Lower lobe of right lung (tissue), 2 donors: Measurements from ENCODE around the gene DTD1. TPM values are rescaled to one million over a fixed set of nuclear protein-coding genes. Genes with fewer than 3 reads are reported as not detected.

Experiments used
- ATAC-seq, 2 donors: fragments of 200-7000 bp; cut with Tn5 transposase; one replicate each; pipeline ENCODE4 v1.9.1; 2020 to 2022; ENCODE audit warnings: mild to moderate bottlenecking in 2 of 2, moderate library complexity in 2 of 2
- DNase-seq: peaks from one replicate; pipeline ENCODE4 v3.0.0-alpha.2; 2020
- H3K27ac ChIP-seq: fragments of 200-600 bp; one replicate; pipeline ENCODE4 v1.8.0; 2022
- H3K27me3 ChIP-seq: fragments of 200-600 bp; one replicate; pipeline ENCODE4 v1.8.0; 2022; ENCODE audit warnings: low read depth
- H3K36me3 ChIP-seq: fragments of 200-600 bp; one replicate; pipeline ENCODE4 v1.8.0; 2022; ENCODE audit warnings: mild to moderate bottlenecking
- H3K4me1 ChIP-seq: fragments of 200-600 bp; one replicate; pipeline ENCODE4 v1.8.0; 2022
- H3K4me3 ChIP-seq: fragments of 200-600 bp; one replicate; pipeline ENCODE4 v1.8.0; 2022; ENCODE audit warnings: mild to moderate bottlenecking
- H3K9me3 ChIP-seq: fragments of 200-600 bp; one replicate; pipeline ENCODE4 v1.8.0; 2022
- intact Hi-C: fragments of 100-400 bp; cut with DNase I; formaldehyde crosslinking; loops from one replicate; pipeline ENCODE4 v1.11.0; 2022
- total RNA-seq: library from RNA; stranded (reverse); fragmentation: NEBNext Ultra II Directional; extraction: Animal tissue kit (Norgen Biotek cat#: 25700); gene quantifications from one replicate; pipeline ENCODE4 v1.2.1, GENCODE V29; 2021
- TF ChIP-seq, protein P1 (sequence below): fragments of 200-600 bp; IDR thresholded peaks from one replicate; pipeline ENCODE4 v1.8.0; 2022; ENCODE audit warnings: antibody characterized with exemption, mild to moderate bottlenecking
- donor health status: DM: no; HTN: yes; CAD: no; lungs with severe emphysema.

DTD1 gene
- total RNA-seq, 1 donor from 2014 or later = 15.7 TPM

DNA sequence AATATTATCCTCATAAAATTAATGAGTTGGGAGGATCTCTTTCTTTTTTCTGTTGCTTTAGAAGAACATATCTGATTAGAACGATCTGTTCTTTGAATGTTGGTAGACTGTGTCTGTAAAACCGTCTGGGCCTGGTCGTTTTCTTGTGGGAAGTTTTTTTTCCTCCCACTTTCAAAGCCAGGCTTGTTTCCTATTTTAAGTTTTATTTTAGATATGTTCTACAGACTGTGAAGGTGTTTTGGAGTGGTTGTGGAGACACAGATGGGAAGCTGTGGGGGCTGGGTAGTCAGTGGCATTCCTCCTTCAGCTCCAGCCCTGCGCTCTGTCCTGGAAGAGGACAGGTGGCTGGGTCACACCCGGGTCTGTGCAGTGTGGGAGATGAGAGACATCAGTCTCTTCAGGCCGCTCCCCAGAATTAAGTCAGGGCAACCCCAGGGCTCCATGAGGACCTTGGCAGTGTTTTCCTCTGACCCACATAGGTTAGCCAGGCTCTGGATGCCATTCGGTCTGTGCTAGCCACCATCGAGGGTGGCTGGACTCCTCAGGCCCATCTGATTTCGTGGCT lies 133.8 kb downstream of the DTD1 start:
- TF ChIP-seq, protein P1, sequence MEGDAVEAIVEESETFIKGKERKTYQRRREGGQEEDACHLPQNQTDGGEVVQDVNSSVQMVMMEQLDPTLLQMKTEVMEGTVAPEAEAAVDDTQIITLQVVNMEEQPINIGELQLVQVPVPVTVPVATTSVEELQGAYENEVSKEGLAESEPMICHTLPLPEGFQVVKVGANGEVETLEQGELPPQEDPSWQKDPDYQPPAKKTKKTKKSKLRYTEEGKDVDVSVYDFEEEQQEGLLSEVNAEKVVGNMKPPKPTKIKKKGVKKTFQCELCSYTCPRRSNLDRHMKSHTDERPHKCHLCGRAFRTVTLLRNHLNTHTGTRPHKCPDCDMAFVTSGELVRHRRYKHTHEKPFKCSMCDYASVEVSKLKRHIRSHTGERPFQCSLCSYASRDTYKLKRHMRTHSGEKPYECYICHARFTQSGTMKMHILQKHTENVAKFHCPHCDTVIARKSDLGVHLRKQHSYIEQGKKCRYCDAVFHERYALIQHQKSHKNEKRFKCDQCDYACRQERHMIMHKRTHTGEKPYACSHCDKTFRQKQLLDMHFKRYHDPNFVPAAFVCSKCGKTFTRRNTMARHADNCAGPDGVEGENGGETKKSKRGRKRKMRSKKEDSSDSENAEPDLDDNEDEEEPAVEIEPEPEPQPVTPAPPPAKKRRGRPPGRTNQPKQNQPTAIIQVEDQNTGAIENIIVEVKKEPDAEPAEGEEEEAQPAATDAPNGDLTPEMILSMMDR = no peak
- DNase-seq (no peak), ATAC-seq (no peak)
- H3K4me1 ChIP-seq = no peaks in the 10 kb centered on the region
- H3K36me3 ChIP-seq = no peaks in the 10 kb centered on the region
- H3K4me3 ChIP-seq = no peak overlapping the region
- no peak overlapping the region for H3K27ac ChIP-seq
- H3K9me3 ChIP-seq = peaks cover 3% of the 10 kb centered on the region
- intact Hi-C loops = no loop called here
- no peaks in the 10 kb centered on the region for H3K27me3 ChIP-seq

DNA sequence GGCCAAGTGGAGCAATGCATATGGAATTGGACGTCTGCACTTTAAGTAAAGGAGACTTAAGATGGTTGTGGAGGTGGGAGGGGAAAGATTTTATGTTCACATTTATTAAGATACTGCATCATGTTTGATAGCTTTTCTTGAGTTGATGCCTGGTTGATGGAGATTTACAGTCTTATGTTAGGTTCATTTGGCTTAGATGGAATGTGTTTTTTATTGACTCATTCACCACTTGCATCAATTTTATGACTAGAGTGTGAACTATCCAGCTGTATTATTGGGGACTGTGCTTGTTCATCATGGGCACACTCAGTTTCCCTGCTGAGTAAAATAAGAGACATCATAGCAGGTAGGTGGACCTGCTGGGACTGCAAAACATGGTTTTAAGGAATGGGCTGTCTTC lies 134.5 kb downstream of the DTD1 start:
- Histone ChIP-seq H3K4me3 (no peak overlapping the region), H3K4me1 (no peaks in the 10 kb centered on the region), H3K27me3 (no peaks in the 10 kb centered on the region), H3K36me3 (no peaks in the 10 kb centered on the region), H3K27ac (no peak overlapping the region), H3K9me3 (peaks cover 3% of the 10 kb centered on the region)
- no peak for DNase-seq
- intact Hi-C loops = no loop called here
- TF ChIP-seq, protein P1 = no peak
- ATAC-seq = no peak

DNA sequence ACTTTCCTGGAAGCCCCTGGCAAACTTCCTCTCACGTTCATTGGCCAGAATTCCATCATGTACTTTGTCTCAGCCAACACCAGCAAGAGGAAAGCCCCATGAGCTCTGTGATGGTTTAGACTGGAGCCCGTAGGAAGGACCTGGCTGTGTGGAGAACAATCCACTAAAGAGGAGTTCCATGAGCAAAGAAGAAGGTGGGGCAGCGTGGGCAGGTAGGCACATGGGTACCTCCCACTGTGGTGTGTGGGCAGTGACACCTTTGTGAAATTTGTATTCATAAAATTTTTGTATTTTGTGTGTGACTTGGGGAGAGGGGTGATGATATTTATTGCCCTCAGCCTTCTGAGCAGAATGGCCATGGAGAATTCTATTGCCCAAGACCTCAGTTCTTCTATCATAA lies 136.2 kb downstream of the DTD1 start:
- Histone ChIP-seq H3K4me3 (no peak overlapping the region), H3K36me3 (no peaks in the 10 kb centered on the region), H3K4me1 (no peaks in the 10 kb centered on the region), H3K9me3 (peaks cover 3% of the 10 kb centered on the region), H3K27ac (no peak overlapping the region), H3K27me3 (no peaks in the 10 kb centered on the region)
- intact Hi-C loops = no loop called here
- TF ChIP-seq, protein P1 = no peak
- DNase-seq = no peak
- ATAC-seq = no peak

DNA sequence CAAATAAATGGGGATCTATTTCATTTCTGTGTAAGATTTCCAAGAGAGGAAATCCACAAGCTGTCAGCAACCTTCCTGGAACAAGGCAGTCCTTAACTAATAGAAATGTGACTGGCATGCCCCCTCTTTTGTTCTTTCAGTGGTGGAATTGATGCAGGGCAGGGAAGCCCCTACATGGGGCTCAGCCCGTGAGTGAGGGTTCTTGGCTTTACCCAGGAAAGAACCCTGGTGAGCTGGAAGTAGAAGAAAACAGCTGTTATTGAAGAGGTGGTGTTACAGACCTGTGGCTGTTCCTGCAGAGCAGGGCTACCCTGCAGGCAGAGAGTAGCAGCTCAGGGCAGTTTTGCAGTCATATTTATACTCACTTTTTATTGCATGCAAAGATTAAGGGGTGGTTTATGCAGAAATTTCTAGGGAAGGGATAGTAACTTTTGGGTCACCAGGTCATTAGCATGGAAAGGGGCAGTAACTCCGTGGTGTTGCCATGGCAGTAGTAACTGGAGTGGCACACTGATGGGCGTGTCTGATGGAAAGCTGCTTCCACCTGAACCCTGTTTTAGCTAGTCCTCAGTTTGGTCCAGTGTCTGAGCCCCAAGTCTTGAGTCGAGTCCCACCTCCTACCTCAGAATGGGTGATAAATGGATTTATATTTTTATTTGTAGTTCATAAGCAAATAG lies 137.1 kb downstream of the DTD1 start:
- no peaks in the 10 kb centered on the region for H3K27me3 ChIP-seq
- ATAC-seq = no peak
- intact Hi-C loops = no loop called here

DNA sequence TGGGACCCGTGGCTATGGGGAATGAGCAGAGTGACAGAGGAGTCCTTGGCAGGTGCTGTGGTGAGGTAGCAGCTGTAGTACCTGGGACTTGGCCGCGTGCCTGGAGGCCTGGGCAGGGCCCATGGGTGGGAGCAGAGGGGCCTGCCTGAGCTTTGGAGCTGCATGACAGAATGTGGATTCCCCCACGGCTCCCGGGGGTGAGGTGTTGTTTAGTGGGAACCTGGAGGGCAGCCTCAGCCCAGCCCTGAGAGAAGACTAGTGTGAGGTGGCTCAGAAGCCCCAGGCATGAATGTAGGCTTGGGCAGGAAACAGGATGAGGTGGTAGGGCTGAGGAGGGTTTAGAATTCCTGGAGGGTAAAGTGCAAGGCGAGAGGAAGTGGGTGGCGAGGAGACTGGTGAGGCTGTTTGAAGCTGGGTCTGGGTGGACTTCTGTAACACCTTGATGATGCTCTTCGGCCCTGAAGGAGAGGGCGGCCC lies 139.2 kb downstream of the DTD1 start:
- intact Hi-C loops = no loop called here
- no peaks in the 10 kb centered on the region for H3K27me3 ChIP-seq
- DNase-seq (no peak), ATAC-seq (no peak)
- H3K4me3 ChIP-seq = no peak overlapping the region
- no peaks in the 10 kb centered on the region for H3K9me3 ChIP-seq
- H3K36me3 ChIP-seq = no peaks in the 10 kb centered on the region
- no peaks in the 10 kb centered on the region for H3K4me1 ChIP-seq
- H3K27ac ChIP-seq = no peak overlapping the region
- TF ChIP-seq, protein P1 = no peak

More for the DNA sequence above, 137.1 kb downstream of the DTD1 start:
- DNase-seq = no peak
- Histone ChIP-seq H3K9me3 (peaks cover 3% of the 10 kb centered on the region), H3K27ac (no peak overlapping the region), H3K4me1 (no peaks in the 10 kb centered on the region), H3K36me3 (no peaks in the 10 kb centered on the region), H3K4me3 (no peak overlapping the region)
- TF ChIP-seq, protein P1 = no peak
